Endothelial cell of umbilical vein (primary cell): ENCODE measurements around the gene SH3PXD2B.

ENCODE experiments used
- EZH2 ChIP-seq: IDR thresholded peaks from 2 replicates; pipeline ENCODE4 v1.6.1; 2012; ENCODE audit warnings: borderline replicate concordance, low read depth, mild to moderate bottlenecking, moderate library complexity, low read length, inconsistent platforms; ENCODE audit not compliant: severe bottlenecking
- TF ChIP-seq, protein P1 (sequence below), 2 donors: IDR thresholded peaks; 1 replicate in 1 of 2; 2 replicates in 1 of 2; pipeline ENCODE4 v1.5.1; 2011; ENCODE audit warnings: low read length in 2 of 2, mild to moderate bottlenecking in 2 of 2, moderate library complexity in 2 of 2, control low read depth in 1 of 2, inconsistent platforms in 1 of 2, low read depth in 1 of 2; ENCODE audit not compliant: insufficient read depth in 1 of 2; ENCODE audit errors: extremely low read depth in 1 of 2

- TF ChIP-seq EZH2 = no peak
- TF ChIP-seq, protein P1, sequence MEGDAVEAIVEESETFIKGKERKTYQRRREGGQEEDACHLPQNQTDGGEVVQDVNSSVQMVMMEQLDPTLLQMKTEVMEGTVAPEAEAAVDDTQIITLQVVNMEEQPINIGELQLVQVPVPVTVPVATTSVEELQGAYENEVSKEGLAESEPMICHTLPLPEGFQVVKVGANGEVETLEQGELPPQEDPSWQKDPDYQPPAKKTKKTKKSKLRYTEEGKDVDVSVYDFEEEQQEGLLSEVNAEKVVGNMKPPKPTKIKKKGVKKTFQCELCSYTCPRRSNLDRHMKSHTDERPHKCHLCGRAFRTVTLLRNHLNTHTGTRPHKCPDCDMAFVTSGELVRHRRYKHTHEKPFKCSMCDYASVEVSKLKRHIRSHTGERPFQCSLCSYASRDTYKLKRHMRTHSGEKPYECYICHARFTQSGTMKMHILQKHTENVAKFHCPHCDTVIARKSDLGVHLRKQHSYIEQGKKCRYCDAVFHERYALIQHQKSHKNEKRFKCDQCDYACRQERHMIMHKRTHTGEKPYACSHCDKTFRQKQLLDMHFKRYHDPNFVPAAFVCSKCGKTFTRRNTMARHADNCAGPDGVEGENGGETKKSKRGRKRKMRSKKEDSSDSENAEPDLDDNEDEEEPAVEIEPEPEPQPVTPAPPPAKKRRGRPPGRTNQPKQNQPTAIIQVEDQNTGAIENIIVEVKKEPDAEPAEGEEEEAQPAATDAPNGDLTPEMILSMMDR (IDR thresholded peaks at IDR 0.05; ENCODE audit: extremely low read depth in 1 of 2, insufficient read depth in 1 of 2, low read depth in 1 of 2, low read length in 2 of 2) = no peak
Measured at GRCh38 chr5:172466062-172466461, 11.7 kb upstream of the SH3PXD2B start.
